OCI-LY3 (cell line): ENCODE results near the gene USP22.

Experiments used
- EZH2phosphoT487 ChIP-seq: fragments of 200-600 bp; shearing (Covaris generic); IDR thresholded peaks from 2 replicates; pipeline ENCODE4 v1.6.1; 2018; ENCODE audit warnings: antibody characterized with exemption, mixed run types, low read depth
- TF ChIP-seq, protein P1 (sequence below): fragments of 200-600, 300-600 bp; sonication (generic); IDR thresholded peaks from 2 replicates; pipeline ENCODE4 v1.5.1; 2014; ENCODE audit warnings: antibody characterized with exemption, low read length, low read depth

DNA sequence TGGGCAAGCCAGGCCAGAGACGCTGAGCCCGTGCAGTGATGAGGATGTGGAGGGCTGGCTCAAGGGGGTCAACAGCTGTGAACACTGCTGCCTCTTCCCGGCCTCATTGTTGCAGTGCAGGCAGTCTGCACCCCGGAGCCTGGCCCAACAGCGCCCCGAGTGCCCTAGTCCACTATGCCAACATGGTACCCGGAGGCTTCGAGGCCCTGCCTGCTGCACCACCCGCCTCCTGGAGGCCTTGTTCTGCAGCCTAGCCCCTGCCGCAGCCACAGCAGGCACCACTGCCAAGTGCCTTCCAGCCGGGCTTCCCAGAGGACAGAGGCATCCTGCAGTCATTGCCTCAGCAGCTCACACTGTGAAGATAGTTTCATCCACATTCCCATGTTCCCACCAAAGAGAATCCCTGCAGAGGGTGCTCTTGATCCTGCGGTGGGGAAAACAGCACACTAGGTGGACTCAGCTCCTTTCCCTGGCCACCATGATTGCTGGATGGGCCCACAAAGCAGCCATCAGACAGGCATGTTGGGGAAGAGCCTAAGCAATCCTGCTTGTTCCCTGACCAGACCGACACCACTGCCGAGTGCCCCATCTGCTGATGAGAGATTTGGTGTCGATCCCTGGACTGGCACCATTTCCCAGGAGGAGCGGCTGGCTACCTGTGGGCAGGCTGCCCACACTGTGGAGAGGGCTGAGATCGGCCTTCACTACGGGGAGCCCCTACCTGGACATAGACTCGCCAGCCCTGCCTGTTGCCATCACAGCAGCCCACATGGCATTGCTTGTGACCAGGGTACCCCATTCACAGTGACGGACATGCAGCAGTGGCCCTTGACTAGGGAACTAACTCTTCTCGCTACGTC, 44.9 kb downstream of the USP22 start:
- TF ChIP-seq, protein P1, sequence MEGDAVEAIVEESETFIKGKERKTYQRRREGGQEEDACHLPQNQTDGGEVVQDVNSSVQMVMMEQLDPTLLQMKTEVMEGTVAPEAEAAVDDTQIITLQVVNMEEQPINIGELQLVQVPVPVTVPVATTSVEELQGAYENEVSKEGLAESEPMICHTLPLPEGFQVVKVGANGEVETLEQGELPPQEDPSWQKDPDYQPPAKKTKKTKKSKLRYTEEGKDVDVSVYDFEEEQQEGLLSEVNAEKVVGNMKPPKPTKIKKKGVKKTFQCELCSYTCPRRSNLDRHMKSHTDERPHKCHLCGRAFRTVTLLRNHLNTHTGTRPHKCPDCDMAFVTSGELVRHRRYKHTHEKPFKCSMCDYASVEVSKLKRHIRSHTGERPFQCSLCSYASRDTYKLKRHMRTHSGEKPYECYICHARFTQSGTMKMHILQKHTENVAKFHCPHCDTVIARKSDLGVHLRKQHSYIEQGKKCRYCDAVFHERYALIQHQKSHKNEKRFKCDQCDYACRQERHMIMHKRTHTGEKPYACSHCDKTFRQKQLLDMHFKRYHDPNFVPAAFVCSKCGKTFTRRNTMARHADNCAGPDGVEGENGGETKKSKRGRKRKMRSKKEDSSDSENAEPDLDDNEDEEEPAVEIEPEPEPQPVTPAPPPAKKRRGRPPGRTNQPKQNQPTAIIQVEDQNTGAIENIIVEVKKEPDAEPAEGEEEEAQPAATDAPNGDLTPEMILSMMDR = no peak
- TF ChIP-seq EZH2phosphoT487 = no peak
